ENCODE data around the gene DMAP1.

DNA sequence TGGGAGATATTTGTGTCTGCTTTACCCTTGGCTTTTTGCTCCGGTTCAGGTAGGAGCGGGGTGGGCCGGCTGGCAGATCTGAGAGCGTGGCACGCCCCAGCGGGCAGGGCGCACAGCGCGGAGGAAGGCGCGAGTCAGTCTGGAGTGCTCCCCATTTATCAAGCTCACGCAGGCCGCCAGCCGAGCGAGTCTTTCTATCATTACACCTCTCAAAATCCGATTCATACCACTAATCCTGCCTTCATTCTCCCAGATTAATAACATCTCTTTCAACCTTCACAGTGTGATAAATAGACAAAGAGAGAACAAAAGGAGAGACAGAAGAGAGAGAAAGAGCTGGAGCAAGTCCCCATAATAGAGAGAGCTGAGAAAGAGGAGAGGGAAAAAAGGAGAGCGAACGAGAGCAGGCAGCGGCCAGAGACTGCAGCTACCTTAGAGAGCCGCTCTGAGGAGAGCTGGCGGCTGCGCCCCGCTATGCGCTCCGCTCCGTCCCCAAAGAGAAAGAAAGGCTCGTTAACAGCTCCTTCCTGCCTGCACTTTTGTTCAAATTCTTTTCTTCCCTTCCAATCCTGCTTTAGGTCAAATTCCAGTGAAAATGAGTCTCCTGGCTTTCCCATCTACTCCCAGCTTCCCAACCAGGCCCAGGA is 48.0 kb downstream of the DMAP1 start:
- TF ChIP-seq, protein P1, sequence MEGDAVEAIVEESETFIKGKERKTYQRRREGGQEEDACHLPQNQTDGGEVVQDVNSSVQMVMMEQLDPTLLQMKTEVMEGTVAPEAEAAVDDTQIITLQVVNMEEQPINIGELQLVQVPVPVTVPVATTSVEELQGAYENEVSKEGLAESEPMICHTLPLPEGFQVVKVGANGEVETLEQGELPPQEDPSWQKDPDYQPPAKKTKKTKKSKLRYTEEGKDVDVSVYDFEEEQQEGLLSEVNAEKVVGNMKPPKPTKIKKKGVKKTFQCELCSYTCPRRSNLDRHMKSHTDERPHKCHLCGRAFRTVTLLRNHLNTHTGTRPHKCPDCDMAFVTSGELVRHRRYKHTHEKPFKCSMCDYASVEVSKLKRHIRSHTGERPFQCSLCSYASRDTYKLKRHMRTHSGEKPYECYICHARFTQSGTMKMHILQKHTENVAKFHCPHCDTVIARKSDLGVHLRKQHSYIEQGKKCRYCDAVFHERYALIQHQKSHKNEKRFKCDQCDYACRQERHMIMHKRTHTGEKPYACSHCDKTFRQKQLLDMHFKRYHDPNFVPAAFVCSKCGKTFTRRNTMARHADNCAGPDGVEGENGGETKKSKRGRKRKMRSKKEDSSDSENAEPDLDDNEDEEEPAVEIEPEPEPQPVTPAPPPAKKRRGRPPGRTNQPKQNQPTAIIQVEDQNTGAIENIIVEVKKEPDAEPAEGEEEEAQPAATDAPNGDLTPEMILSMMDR (IDR thresholded peaks at IDR 0.05), result no peak
- no peak for TF ChIP-seq POLR2AphosphoS5 (IDR thresholded peaks at IDR 0.05; ENCODE audit: low read depth, low read length)
- TF ChIP-seq, protein P2, sequence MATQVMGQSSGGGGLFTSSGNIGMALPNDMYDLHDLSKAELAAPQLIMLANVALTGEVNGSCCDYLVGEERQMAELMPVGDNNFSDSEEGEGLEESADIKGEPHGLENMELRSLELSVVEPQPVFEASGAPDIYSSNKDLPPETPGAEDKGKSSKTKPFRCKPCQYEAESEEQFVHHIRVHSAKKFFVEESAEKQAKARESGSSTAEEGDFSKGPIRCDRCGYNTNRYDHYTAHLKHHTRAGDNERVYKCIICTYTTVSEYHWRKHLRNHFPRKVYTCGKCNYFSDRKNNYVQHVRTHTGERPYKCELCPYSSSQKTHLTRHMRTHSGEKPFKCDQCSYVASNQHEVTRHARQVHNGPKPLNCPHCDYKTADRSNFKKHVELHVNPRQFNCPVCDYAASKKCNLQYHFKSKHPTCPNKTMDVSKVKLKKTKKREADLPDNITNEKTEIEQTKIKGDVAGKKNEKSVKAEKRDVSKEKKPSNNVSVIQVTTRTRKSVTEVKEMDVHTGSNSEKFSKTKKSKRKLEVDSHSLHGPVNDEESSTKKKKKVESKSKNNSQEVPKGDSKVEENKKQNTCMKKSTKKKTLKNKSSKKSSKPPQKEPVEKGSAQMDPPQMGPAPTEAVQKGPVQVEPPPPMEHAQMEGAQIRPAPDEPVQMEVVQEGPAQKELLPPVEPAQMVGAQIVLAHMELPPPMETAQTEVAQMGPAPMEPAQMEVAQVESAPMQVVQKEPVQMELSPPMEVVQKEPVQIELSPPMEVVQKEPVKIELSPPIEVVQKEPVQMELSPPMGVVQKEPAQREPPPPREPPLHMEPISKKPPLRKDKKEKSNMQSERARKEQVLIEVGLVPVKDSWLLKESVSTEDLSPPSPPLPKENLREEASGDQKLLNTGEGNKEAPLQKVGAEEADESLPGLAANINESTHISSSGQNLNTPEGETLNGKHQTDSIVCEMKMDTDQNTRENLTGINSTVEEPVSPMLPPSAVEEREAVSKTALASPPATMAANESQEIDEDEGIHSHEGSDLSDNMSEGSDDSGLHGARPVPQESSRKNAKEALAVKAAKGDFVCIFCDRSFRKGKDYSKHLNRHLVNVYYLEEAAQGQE (IDR thresholded peaks at IDR 0.05; ENCODE audit: insufficient read depth in 1 of 2, low read depth in 2 of 2, low read length in 1 of 2), result no peak

Measured in Panc1 (cell line).